ENCODE results near the gene COL21A1. TPM values are rescaled to one million over a fixed set of nuclear protein-coding genes. Genes with fewer than 3 reads are reported as not detected.

COL21A1 gene
- total RNA-seq, 1 donor: under 0.01 TPM

DNA sequence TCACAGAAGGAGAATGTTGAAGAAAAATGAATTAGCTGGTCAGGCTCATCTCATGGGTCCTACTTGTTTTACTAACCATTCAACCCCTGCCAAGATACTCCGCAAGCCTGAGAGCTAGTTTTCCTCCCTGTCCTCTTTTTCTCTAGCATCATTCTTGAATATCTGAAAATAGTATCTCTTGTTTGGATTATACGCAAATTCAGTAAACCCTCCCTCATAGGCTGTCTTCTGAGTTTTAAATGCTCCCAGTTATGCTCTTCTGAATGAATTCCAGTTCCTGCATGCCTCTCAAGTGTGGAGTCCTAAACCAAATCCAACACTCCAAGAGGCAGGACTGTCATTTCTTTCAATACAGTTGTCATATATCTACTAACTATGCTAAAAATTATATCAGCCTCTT is 99.6 kb downstream of the COL21A1 start:
- DNase-seq (ENCODE audit: low read depth): no peak
- H3K4me3 ChIP-seq (ENCODE audit: low read depth, low read length): no peak overlapping the region
- TF ChIP-seq, protein P1, sequence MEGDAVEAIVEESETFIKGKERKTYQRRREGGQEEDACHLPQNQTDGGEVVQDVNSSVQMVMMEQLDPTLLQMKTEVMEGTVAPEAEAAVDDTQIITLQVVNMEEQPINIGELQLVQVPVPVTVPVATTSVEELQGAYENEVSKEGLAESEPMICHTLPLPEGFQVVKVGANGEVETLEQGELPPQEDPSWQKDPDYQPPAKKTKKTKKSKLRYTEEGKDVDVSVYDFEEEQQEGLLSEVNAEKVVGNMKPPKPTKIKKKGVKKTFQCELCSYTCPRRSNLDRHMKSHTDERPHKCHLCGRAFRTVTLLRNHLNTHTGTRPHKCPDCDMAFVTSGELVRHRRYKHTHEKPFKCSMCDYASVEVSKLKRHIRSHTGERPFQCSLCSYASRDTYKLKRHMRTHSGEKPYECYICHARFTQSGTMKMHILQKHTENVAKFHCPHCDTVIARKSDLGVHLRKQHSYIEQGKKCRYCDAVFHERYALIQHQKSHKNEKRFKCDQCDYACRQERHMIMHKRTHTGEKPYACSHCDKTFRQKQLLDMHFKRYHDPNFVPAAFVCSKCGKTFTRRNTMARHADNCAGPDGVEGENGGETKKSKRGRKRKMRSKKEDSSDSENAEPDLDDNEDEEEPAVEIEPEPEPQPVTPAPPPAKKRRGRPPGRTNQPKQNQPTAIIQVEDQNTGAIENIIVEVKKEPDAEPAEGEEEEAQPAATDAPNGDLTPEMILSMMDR (IDR thresholded peaks at IDR 0.05; ENCODE audit: insufficient read depth, low read depth, low read length): no peak

DNA sequence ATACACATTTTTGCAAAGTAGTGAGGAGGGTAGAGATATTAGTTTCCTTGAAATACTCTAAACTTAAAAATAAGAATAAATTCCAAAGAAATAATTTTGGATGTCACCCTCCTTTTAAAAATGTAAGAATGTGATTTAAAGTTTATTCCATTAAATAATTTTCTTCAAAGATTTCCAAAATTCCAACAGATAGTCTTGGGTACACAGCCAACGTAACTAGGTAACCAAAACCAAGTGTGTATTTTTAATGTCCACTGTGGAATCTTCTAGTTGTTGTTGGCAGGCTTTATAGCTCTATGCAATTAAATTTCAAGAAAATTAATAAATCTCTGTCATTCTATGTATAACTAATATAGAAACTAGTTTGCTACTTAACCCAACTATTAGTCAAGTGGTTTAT is 101.3 kb downstream of the COL21A1 start:
- TF ChIP-seq, protein P1 (IDR thresholded peaks at IDR 0.05; ENCODE audit: insufficient read depth, low read depth, low read length): no peak
- DNase-seq (ENCODE audit: low read depth): no peak
- H3K4me3 ChIP-seq (ENCODE audit: low read depth, low read length): no peak overlapping the region

DNA sequence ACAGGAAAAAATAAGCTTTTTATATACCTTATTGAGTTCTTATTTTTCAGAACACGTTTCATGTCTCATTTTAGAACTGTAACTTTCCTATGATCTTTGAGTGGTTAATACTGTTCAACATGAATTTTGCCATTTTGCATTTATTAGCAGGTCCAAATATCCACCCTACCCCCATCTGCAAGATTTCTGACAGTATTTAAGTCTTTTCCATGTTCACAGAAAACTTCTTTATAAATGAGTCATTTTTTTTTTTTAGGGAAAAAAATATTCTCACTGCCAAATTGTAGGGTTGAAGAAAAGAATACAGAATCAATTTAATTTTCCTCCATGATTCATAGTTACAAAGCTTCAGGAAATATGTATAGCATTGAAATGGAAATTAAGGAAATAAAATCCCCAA is 101.8 kb downstream of the COL21A1 start:
- no peak for DNase-seq (ENCODE audit: low read depth)
- H3K4me3 ChIP-seq (ENCODE audit: low read depth, low read length): no peak overlapping the region
- TF ChIP-seq, protein P1 (IDR thresholded peaks at IDR 0.05; ENCODE audit: insufficient read depth, low read depth, low read length): no peak

DNA sequence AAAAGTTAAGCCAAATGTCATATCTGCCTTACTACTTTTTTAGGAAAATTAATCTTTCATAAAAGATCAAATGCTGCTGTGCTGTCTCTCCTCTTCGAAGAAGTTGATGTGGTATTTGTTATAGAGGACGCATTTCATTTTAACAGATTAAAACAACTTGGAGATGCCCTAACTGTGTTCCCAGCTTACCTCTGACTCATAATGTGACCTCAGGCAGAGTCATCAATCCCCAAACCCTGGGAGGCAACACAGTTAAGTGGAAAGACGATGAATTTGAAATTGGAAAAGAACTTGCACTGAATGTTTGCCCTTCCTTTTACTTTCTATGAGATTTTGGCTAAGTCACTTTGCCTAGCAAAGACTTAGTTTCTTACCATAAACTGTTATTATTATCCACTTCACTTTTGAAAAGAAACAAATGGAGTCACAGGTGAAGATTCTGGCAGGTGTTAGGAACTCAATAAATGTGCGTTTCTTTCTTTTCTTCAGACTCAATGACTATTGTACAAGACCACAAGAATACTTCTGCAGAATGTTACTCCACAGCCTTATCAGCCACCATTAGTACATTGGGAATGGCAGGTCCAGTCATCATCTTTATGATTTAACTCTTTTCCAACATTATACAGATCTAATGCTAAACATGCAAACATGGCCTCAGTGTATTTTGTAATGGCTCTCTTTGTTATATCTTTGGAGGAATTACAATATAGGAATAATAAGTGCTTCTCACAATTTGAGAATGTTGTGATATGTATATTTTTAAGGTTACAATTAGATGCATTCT is 102.6 kb downstream of the COL21A1 start:
- no peak for DNase-seq (ENCODE audit: low read depth)
- no peak overlapping the region for H3K4me3 ChIP-seq (ENCODE audit: low read depth, low read length)
- TF ChIP-seq, protein P1 (IDR thresholded peaks at IDR 0.05; ENCODE audit: insufficient read depth, low read depth, low read length): no peak

DNA sequence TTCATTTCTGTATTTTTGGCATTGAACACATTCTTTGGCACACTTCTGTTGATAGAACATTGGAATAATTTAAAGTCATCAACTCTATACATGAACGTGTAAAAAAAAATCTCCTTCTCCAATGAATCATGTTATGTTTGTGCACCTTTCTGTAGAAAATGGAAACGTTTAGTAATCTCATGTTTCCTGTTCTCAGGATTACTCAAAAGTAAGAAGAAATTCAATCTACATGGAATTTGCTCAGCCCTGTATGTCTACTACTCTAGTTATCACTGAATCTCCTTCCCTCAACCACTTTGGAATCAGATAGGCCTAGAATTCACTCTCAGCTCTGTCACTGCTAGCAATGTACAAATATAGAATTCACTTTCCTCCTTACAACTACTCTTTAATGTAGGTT is 103.6 kb downstream of the COL21A1 start:
- H3K4me3 ChIP-seq (ENCODE audit: low read depth, low read length): no peak overlapping the region
- TF ChIP-seq, protein P1 (IDR thresholded peaks at IDR 0.05; ENCODE audit: insufficient read depth, low read depth, low read length): no peak
- DNase-seq (ENCODE audit: low read depth): no peak

DNA sequence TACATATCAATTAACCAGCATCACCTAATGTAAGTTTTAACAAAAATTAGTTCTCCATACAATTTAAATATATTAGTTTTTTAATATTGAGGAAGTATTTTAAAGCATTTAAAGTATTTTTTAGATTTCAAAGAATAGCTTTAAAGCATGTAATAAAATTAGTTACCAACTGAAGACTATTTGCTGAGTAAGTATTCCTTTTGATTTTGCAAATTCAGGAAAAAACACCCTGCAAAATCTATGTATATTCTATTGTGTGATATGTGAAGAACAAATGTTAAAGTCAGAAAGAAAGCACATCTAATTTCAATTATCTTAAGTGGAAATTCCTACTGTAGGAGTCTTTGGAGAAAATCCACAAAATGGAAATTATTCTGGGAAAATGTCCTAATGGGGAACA is 107.3 kb downstream of the COL21A1 start:
- DNase-seq (ENCODE audit: low read depth): no peak
- TF ChIP-seq, protein P1 (IDR thresholded peaks at IDR 0.05; ENCODE audit: insufficient read depth, low read depth, low read length): no peak
- no peak overlapping the region for H3K4me3 ChIP-seq (ENCODE audit: low read depth, low read length)

DNA sequence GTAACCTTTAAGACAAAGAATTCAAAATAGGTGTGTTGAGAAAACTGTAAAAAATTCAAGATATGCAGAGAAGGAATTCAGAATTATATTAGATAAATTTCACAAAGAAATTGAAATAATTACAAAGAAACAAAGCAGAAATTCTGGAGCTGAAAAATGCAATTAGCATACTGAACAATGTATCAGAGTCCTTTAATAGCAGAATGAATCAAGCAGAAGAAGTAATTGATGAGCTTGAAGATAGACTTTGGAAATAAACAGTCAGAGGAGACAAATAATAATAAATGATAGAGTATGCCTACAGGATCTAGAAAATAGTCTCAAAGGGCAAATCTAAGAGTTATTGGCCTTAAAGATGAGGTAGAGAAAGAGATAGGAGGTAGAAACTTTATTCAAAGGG is 131.7 kb downstream of the COL21A1 start:
- DNase-seq (ENCODE audit: low read depth): no peak
- TF ChIP-seq, protein P1 (IDR thresholded peaks at IDR 0.05; ENCODE audit: insufficient read depth, low read depth, low read length): no peak
- H3K4me3 ChIP-seq (ENCODE audit: low read depth, low read length): no peak overlapping the region
